Left ventricle myocardium inferior (tissue), 1 donor: ENCODE data around the gene STXBP2. TPM values are rescaled to one million over a fixed set of nuclear protein-coding genes. Genes with fewer than 3 reads are reported as not detected.
"Not testable (repeated sequence)": the region's sequence is repeated elsewhere in the genome, so short reads cannot be mapped to it uniquely, and the experiment has no call there.

ENCODE experiments used
- DNase-seq: peaks from one replicate; pipeline ENCODE4 v3.0.0-alpha.2; 2020
- H3K27ac ChIP-seq: fragments of 200-600 bp; replicated peaks from 2 replicates; pipeline ENCODE4 v1.8.0; 2021
- H3K27me3 ChIP-seq: fragments of 200-600 bp; 2 replicates; pipeline ENCODE4 v1.8.0; 2021; ENCODE audit warnings: low read depth
- H3K36me3 ChIP-seq: fragments of 200-600 bp; 2 replicates; pipeline ENCODE4 v1.8.0; 2021
- H3K4me1 ChIP-seq: fragments of 200-600 bp; 2 replicates; pipeline ENCODE4 v1.8.0; 2021
- H3K4me3 ChIP-seq: fragments of 200-600 bp; 2 replicates; pipeline ENCODE4 v1.8.0; 2021; ENCODE audit warnings: mild to moderate bottlenecking, moderate library complexity
- H3K9me3 ChIP-seq: fragments of 200-600 bp; replicated peaks from 2 replicates; pipeline ENCODE4 v1.8.0; 2021
- CTCF ChIP-seq: fragments of 200-600 bp; IDR thresholded peaks from 2 replicates; pipeline ENCODE4 v1.8.0; 2021; ENCODE audit warnings: antibody characterized with exemption, mild to moderate bottlenecking, borderline replicate concordance
- intact Hi-C: fragments of 100-400 bp; cut with micrococcal nuclease; formaldehyde crosslinking; loops from one replicate; pipeline ENCODE4 v1.11.0; 2022
- total RNA-seq: library from RNA; stranded (reverse); fragmentation: NEBNext Ultra II Directional; extraction: Animal tissue kit (Norgen Biotek cat#: 25700); gene quantifications from one replicate; pipeline ENCODE4 v1.2.1, GENCODE V29; 2021
- donor health status: DM: no; HTN: yes; CAD: no; lungs with severe emphysema.

Gene STXBP2
- total RNA-seq, 1 donor from 2014 or later, result 4.5 TPM

- no peaks in the 10 kb centered on the region for H3K9me3 ChIP-seq
- H3K27me3 ChIP-seq, result peaks cover 41% of the 10 kb centered on the region
- TF ChIP-seq CTCF, result no peak
- H3K4me1 ChIP-seq, result no peaks in the 10 kb centered on the region
- no peak overlapping the region for H3K4me3 ChIP-seq
- no peak for DNase-seq
- no peaks in the 10 kb centered on the region for H3K36me3 ChIP-seq
- H3K27ac ChIP-seq, result no peak overlapping the region
- intact Hi-C loops, result no loop called here
Observed at GRCh38 chr19:7643031-7643415, 6.1 kb downstream of the STXBP2 start.

GRCh38 chr19:7643629-7644549 lies 7.0 kb downstream of the STXBP2 start:
- DNase-seq, H3K4me1 ChIP-seq, intact Hi-C loops, H3K27ac ChIP-seq, H3K9me3 ChIP-seq, H3K36me3 ChIP-seq, H3K4me3 ChIP-seq: not testable (repeated sequence)
- peaks cover 34% of the 10 kb centered on the region for H3K27me3 ChIP-seq

DNA sequence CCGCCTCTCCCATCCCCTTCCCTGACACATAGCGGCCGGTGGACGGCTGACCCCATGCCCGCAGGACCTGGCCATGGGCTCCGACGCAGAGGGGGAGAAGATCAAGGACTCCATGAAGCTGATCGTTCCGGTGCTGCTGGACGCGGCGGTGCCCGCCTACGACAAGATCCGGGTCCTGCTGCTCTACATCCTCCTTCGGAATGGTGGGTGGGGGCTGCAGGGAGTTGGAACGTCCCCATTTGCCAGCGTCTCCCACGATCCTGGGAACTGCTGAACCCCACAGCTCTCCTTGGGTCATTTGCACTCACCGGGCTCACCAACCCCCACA lies 7.6 kb downstream of the STXBP2 start:
- H3K27me3 ChIP-seq, result peaks cover 29% of the 10 kb centered on the region
- no peak for TF ChIP-seq CTCF
- no peaks in the 10 kb centered on the region for H3K36me3 ChIP-seq
- no peak overlapping the region for H3K27ac ChIP-seq
- no peak for DNase-seq
- H3K4me3 ChIP-seq, result no peak overlapping the region
- intact Hi-C loops, result no loop called here
- peaks cover 5% of the 10 kb centered on the region for H3K4me1 ChIP-seq
- H3K9me3 ChIP-seq, result no peaks in the 10 kb centered on the region

- peaks cover 5% of the 10 kb centered on the region for H3K4me1 ChIP-seq
- H3K27ac ChIP-seq, result no peak overlapping the region
- no peaks in the 10 kb centered on the region for H3K9me3 ChIP-seq
- peaks cover 29% of the 10 kb centered on the region for H3K27me3 ChIP-seq
- no peak for TF ChIP-seq CTCF
- no peaks in the 10 kb centered on the region for H3K36me3 ChIP-seq
- no peak for DNase-seq
- intact Hi-C loops, result no loop called here
- H3K4me3 ChIP-seq, result no peak overlapping the region
Observed at GRCh38 chr19:7645163-7645562, 8.3 kb downstream of the STXBP2 start.

GRCh38 chr19:7645656-7646425 lies 8.9 kb downstream of the STXBP2 start:
- Histone ChIP-seq H3K27me3 (peaks cover 29% of the 10 kb centered on the region), H3K4me1 (peaks cover 5% of the 10 kb centered on the region), H3K36me3 (no peaks in the 10 kb centered on the region), H3K4me3 (no peak overlapping the region), H3K9me3 (no peaks in the 10 kb centered on the region), H3K27ac (no peak overlapping the region)
- TF ChIP-seq CTCF, result no peak
- intact Hi-C loops, result no loop called here
- no peak for DNase-seq

DNA sequence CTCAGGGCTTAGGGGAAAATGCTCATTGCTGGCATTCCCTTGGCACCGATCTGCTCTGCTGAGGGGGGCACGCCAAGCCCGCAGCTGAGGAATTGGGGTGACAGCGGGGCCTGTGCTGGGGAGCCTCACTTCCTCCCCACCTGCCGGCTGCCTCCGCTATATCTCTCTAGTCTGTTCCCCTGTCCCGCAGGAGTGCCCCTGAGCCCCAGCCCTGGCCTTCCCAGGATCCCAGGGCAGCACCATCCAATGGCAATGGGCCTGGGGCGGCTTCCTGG lies 9.5 kb downstream of the STXBP2 start:
- H3K4me3 ChIP-seq, result no peak overlapping the region
- no peak for TF ChIP-seq CTCF
- intact Hi-C loops, result no loop called here
- H3K9me3 ChIP-seq, result no peaks in the 10 kb centered on the region
- peaks cover 34% of the 10 kb centered on the region for H3K27me3 ChIP-seq
- peaks cover 5% of the 10 kb centered on the region for H3K4me1 ChIP-seq
- H3K36me3 ChIP-seq, result no peaks in the 10 kb centered on the region
- DNase-seq, result no peak
- no peak overlapping the region for H3K27ac ChIP-seq
